Calu3 (cell line): ENCODE measurements around the gene POLG2. TPM values are rescaled to one million over a fixed set of nuclear protein-coding genes. Genes with fewer than 3 reads are reported as not detected.

Experiments
- BruUV-seq: library from RNA; stranded (reverse); fragments of 400-500 nt; replicated peaks from 2 replicates; lab custom pipeline; 2021; lab: Mats Ljungman, UMichigan
- CTCF ChIA-PET: fragments of 300-600 bp; sonication (Branson Sonifier 250); formaldehyde crosslinking; loops from one replicate; lab custom pipeline; 2022; ENCODE audit warnings: antibody characterized with exemption; lab: Charles Lee
- DNase-seq: peaks from one replicate; pipeline ENCODE4 v3.0.0; 2022
- H3K27ac Mint-ChIP-seq: one replicate; pipeline ENCODE4 v1.8.0; 2022; ENCODE audit warnings: mixed read lengths; ENCODE audit not compliant: unreplicated experiment
- H3K27me3 Mint-ChIP-seq: one replicate; pipeline ENCODE4 v1.8.0; 2022; ENCODE audit warnings: mixed read lengths; ENCODE audit not compliant: unreplicated experiment
- H3K36me3 Mint-ChIP-seq: one replicate; pipeline ENCODE4 v1.8.0; 2022; ENCODE audit warnings: mild to moderate bottlenecking, moderate library complexity, mixed read lengths; ENCODE audit not compliant: insufficient read depth, unreplicated experiment
- H3K4me1 Mint-ChIP-seq: one replicate; pipeline ENCODE4 v1.8.0; 2022; ENCODE audit warnings: mild to moderate bottlenecking, low read depth, mixed read lengths; ENCODE audit not compliant: unreplicated experiment
- H3K4me3 Mint-ChIP-seq: one replicate; pipeline ENCODE4 v1.8.0; 2022; ENCODE audit warnings: mild to moderate bottlenecking, low read depth, moderate library complexity, mixed read lengths; ENCODE audit not compliant: unreplicated experiment
- H3K9me3 Mint-ChIP-seq: one replicate; pipeline ENCODE4 v1.8.0; 2022; ENCODE audit warnings: low read depth, mixed read lengths; ENCODE audit not compliant: unreplicated experiment
- CTCF ChIP-seq: fragments of 200-600 bp; IDR thresholded peaks from one replicate; pipeline ENCODE4 v1.8.0; 2022; ENCODE audit warnings: antibody characterized with exemption; ENCODE audit not compliant: unreplicated experiment
- intact Hi-C: fragments of 100-400 bp; cut with micrococcal nuclease; formaldehyde crosslinking; loops from one replicate; pipeline ENCODE4 v1.10.0; 2022; ENCODE audit not compliant: unreplicated experiment
- total RNA-seq: library from RNA; stranded (reverse); gene quantifications from 2 replicates; pipeline ENCODE4 v1.2.3, GENCODE V29; 2022

POLG2 gene
- total RNA-seq, 1 experiment from 2014 or later: 29.8 TPM

- no peak for TF ChIP-seq CTCF
- no peaks in the 10 kb centered on the region for H3K9me3 Mint-ChIP-seq
Observed at GRCh38 chr17:64527914-64528313, 31.1 kb upstream of the POLG2 start.

GRCh38 chr17:64520359-64520758, 23.5 kb upstream of the POLG2 start:
- CTCF ChIA-PET: interaction anchor here (0.6 kb wide), 1 partner anchor 98 kb away, joined by 3 read pairs; no protein-coding TSS in a partner anchor
- no peak overlapping the region for H3K27ac Mint-ChIP-seq
- TF ChIP-seq CTCF: no peak
- no peak overlapping the region for H3K4me3 Mint-ChIP-seq
- no peaks in the 10 kb centered on the region for H3K27me3 Mint-ChIP-seq
- DNase-seq: no peak
- BruUV-seq: no TSS peak
- intact Hi-C loops: no loop called here
- no peaks in the 10 kb centered on the region for H3K4me1 Mint-ChIP-seq
- no peaks in the 10 kb centered on the region for H3K9me3 Mint-ChIP-seq
- peaks cover 26% of the 10 kb centered on the region for H3K36me3 Mint-ChIP-seq

More at GRCh38 chr17:64527914-64528313, 31.1 kb upstream of the POLG2 start:
- H3K27ac Mint-ChIP-seq: no peak overlapping the region
- no peaks in the 10 kb centered on the region for H3K4me1 Mint-ChIP-seq
- peaks cover 61% of the 10 kb centered on the region for H3K36me3 Mint-ChIP-seq
- no peak for DNase-seq
- no TSS peak for BruUV-seq
- intact Hi-C loops: no loop called here
- H3K27me3 Mint-ChIP-seq: no peaks in the 10 kb centered on the region
- H3K4me3 Mint-ChIP-seq: no peak overlapping the region
- CTCF ChIA-PET: no interaction called here

- no peak for TF ChIP-seq CTCF
- BruUV-seq: no TSS peak
- Mint-ChIP-seq H3K9me3 (no peaks in the 10 kb centered on the region), H3K4me3 (no peak overlapping the region), H3K27ac (no peak overlapping the region), H3K27me3 (no peaks in the 10 kb centered on the region), H3K36me3 (peaks cover 32% of the 10 kb centered on the region), H3K4me1 (no peaks in the 10 kb centered on the region)
- no peak for DNase-seq
- intact Hi-C loops: no loop called here
- CTCF ChIA-PET: no interaction called here
Observed at GRCh38 chr17:64519601-64520000, 22.7 kb upstream of the POLG2 start.

- H3K9me3 Mint-ChIP-seq: no peaks in the 10 kb centered on the region
- intact Hi-C loops: no loop called here
- no peak for TF ChIP-seq CTCF
Observed at GRCh38 chr17:64515829-64516228, 19.0 kb upstream of the POLG2 start.

More at GRCh38 chr17:64515829-64516228, 19.0 kb upstream of the POLG2 start:
- Mint-ChIP-seq H3K27me3 (no peaks in the 10 kb centered on the region), H3K36me3 (peaks cover 31% of the 10 kb centered on the region), H3K4me1 (no peaks in the 10 kb centered on the region), H3K27ac (no peak overlapping the region), H3K4me3 (no peak overlapping the region)
- no peak for DNase-seq
- BruUV-seq: no TSS peak
- CTCF ChIA-PET: interaction anchor here (1.0 kb wide), 1 partner anchor 9 kb away, joined by 3 read pairs; the partner anchor contains the start of gene CEP95
